Natural killer cell (primary cell): ENCODE data around the gene DLL1. TPM values are rescaled to one million over a fixed set of nuclear protein-coding genes. Genes with fewer than 3 reads are reported as not detected.

ENCODE experiments used
- ATAC-seq, 3 donors: fragments of 150-1000 bp in 2 of 3; fragments of 200-7000 bp in 1 of 3; cut with Tn5 transposase; 1 replicate in 1 of 3; 2 replicates in 2 of 3; pipeline ENCODE4 v1.10.0; 2021; ENCODE audit warnings: mild to moderate bottlenecking in 2 of 3, moderate library complexity in 2 of 3
- DNase-seq, 2 donors: peaks; one replicate each; pipeline versions ENCODE4 v3.0.0 to v3.0.0-alpha.2; 2013 to 2021; ENCODE audit warnings: mixed read lengths in 1 of 2
- H3K27ac ChIP-seq: one replicate; pipeline ENCODE4 v1.5.1; 2013; ENCODE audit warnings: mild to moderate bottlenecking, low read length
- H3K27me3 ChIP-seq: one replicate; pipeline ENCODE4 v1.6.1; 2013; ENCODE audit warnings: low read length; ENCODE audit not compliant: control insufficient read depth, insufficient read depth
- H3K36me3 ChIP-seq: one replicate; pipeline ENCODE4 v1.6.1; 2013; ENCODE audit warnings: low read length; ENCODE audit not compliant: control insufficient read depth, insufficient read depth
- H3K4me1 ChIP-seq: one replicate; pipeline ENCODE4 v1.6.1; 2013; ENCODE audit warnings: low read length; ENCODE audit not compliant: control insufficient read depth, insufficient read depth
- H3K4me3 ChIP-seq: one replicate; pipeline ENCODE4 v1.5.1; 2013; ENCODE audit warnings: low read length
- H3K9me3 ChIP-seq: one replicate; pipeline ENCODE4 v1.6.1; 2013; ENCODE audit warnings: low read length; ENCODE audit not compliant: control insufficient read depth, insufficient read depth
- H3K27ac Mint-ChIP-seq, 2 donors: one replicate each; pipeline ENCODE4 v1.8.0; 2022; ENCODE audit warnings: mild to moderate bottlenecking in 2 of 2, mixed read lengths in 2 of 2, moderate library complexity in 1 of 2
- H3K27me3 Mint-ChIP-seq, 2 donors: one replicate each; pipeline ENCODE4 v1.8.0; 2022; ENCODE audit warnings: low read depth in 2 of 2, mixed read lengths in 2 of 2
- H3K36me3 Mint-ChIP-seq: one replicate; pipeline ENCODE4 v1.8.0; 2022; ENCODE audit warnings: mixed read lengths
- H3K4me1 Mint-ChIP-seq, 2 donors: one replicate each; pipeline ENCODE4 v1.8.0; 2022; ENCODE audit warnings: mixed read lengths in 2 of 2
- H3K4me3 Mint-ChIP-seq: one replicate; pipeline ENCODE4 v1.8.0; 2022; ENCODE audit warnings: mild to moderate bottlenecking, moderate library complexity, mixed read lengths
- H3K9me3 Mint-ChIP-seq, 2 donors: one replicate each; pipeline ENCODE4 v1.8.0; 2022; ENCODE audit warnings: mixed read lengths in 2 of 2
- WGBS: methylation state at CpG from one replicate; pipeline ENCODE4 v1.1.7; 2013; ENCODE audit warnings: missing lambda C conversion rate; ENCODE audit not compliant: insufficient coverage; 5-methylcytosine and 5-hydroxymethylcytosine counted together
- intact Hi-C: fragments of 100-400 bp; cut with micrococcal nuclease; formaldehyde crosslinking; loops from one replicate; pipeline ENCODE4 v1.14.2; 2022
- total RNA-seq, 4 donors: library from RNA; stranded (reverse); fragments of 120-200 nt in 1 of 4; gene quantifications; one replicate each; pipeline versions ENCODE4 v1.2.3 to v1.2.4, GENCODE V29; 2013 to 2022
- TF ChIP-seq, protein P1 (sequence below): fragments of 200-600 bp; IDR thresholded peaks from one replicate; pipeline ENCODE4 v1.8.0; 2022; ENCODE audit warnings: antibody characterized with exemption

DLL1 gene
- total RNA-seq, 3 donors from 2014 or later (not counting 1 experiment from before 2014, with no cell fraction given), result 4.3 to 16.9 (median 6.0) TPM

DNA sequence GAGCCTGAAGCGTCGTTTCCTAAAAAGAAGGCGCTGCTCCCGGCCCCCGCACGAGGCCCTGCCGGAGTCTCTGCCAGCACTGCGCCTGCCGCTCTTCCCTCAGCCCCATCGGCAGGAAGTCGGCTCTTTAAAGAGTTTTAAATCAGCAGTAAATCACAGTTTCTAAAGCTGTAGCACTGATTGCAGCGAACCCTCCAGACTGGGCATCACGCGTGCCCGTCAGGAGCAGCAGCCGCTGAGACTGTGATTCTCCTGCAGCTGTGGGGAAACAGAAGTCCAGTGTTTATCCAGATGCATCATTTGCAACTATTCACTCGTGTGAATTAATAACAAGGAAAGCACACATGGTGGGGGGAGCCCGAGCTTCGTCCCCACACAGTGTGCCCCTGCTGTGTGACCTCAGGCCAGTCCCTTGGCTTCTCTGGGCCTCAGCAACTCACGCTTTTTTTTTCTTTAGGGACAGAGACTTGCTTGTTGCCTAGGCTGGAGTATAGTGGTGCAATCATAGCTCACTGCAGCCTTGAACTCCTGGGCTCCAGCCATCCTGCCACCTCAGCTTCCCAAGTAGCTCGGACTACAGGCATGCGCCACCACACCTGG lies 28.3 kb downstream of the DLL1 start:
- DNase-seq (no peak), ATAC-seq (no peak)
- H3K4me1 ChIP-seq, result no peaks in the 10 kb centered on the region
- intact Hi-C loops, result no loop called here
- Mint-ChIP-seq H3K4me1 (no peaks in the 10 kb centered on the region), H3K27ac (no peak overlapping the region), H3K9me3 (no peaks in the 10 kb centered on the region), H3K4me3 (no peak overlapping the region), H3K27me3 (peaks cover 52 to 55% of the 10 kb centered on the region in 2 donors), H3K36me3 (no peaks in the 10 kb centered on the region)
- H3K27ac ChIP-seq, result no peak overlapping the region
- no peak overlapping the region for H3K4me3 ChIP-seq
- TF ChIP-seq, protein P1, sequence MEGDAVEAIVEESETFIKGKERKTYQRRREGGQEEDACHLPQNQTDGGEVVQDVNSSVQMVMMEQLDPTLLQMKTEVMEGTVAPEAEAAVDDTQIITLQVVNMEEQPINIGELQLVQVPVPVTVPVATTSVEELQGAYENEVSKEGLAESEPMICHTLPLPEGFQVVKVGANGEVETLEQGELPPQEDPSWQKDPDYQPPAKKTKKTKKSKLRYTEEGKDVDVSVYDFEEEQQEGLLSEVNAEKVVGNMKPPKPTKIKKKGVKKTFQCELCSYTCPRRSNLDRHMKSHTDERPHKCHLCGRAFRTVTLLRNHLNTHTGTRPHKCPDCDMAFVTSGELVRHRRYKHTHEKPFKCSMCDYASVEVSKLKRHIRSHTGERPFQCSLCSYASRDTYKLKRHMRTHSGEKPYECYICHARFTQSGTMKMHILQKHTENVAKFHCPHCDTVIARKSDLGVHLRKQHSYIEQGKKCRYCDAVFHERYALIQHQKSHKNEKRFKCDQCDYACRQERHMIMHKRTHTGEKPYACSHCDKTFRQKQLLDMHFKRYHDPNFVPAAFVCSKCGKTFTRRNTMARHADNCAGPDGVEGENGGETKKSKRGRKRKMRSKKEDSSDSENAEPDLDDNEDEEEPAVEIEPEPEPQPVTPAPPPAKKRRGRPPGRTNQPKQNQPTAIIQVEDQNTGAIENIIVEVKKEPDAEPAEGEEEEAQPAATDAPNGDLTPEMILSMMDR, result no peak
- 73% methylated on average over 20 of the region's 22 CpGs for WGBS
- H3K9me3 ChIP-seq, result no peaks in the 10 kb centered on the region
- peaks cover 5% of the 10 kb centered on the region for H3K27me3 ChIP-seq
- no peaks in the 10 kb centered on the region for H3K36me3 ChIP-seq

GRCh38 chr6:170261643-170262488 lies 29.0 kb downstream of the DLL1 start:
- H3K36me3 ChIP-seq, result no peaks in the 10 kb centered on the region
- no peaks in the 10 kb centered on the region for H3K4me1 ChIP-seq
- Mint-ChIP-seq H3K36me3 (no peaks in the 10 kb centered on the region), H3K4me1 (no peaks in the 10 kb centered on the region), H3K9me3 (no peaks in the 10 kb centered on the region), H3K27me3 (peaks cover 55 to 60% of the 10 kb centered on the region in 2 donors), H3K4me3 (no peak overlapping the region), H3K27ac (no peak overlapping the region)
- no peak overlapping the region for H3K27ac ChIP-seq
- intact Hi-C loops, result no loop called here
- DNase-seq (no peak), ATAC-seq (no peak)
- no peaks in the 10 kb centered on the region for H3K9me3 ChIP-seq
- WGBS, result 88% methylated on average over 32 of the region's 32 CpGs
- H3K4me3 ChIP-seq, result no peak overlapping the region
- H3K27me3 ChIP-seq, result peaks cover 4% of the 10 kb centered on the region
- TF ChIP-seq, protein P1, result no peak

GRCh38 chr6:170260686-170261085 lies 30.2 kb downstream of the DLL1 start:
- intact Hi-C loops, result no loop called here
- Mint-ChIP-seq H3K4me1 (no peaks in the 10 kb centered on the region), H3K27ac (no peak overlapping the region), H3K27me3 (peaks cover 51 to 63% of the 10 kb centered on the region in 2 donors), H3K9me3 (no peaks in the 10 kb centered on the region), H3K4me3 (no peak overlapping the region), H3K36me3 (no peaks in the 10 kb centered on the region)
- H3K4me3 ChIP-seq, result no peak overlapping the region
- 85% methylated on average over 7 of the region's 7 CpGs for WGBS
- no peak for DNase-seq
- H3K4me1 ChIP-seq, result no peaks in the 10 kb centered on the region
- no peak overlapping the region for H3K27ac ChIP-seq
- H3K9me3 ChIP-seq, result no peaks in the 10 kb centered on the region
- TF ChIP-seq, protein P1, result no peak
- H3K27me3 ChIP-seq, result peaks cover 4% of the 10 kb centered on the region
- no peaks in the 10 kb centered on the region for H3K36me3 ChIP-seq
- ATAC-seq, result no peak
